ENCODE data around the gene CNN3. TPM values are rescaled to one million over a fixed set of nuclear protein-coding genes. Genes with fewer than 3 reads are reported as not detected.
A peak's percentile ranks its signal among the peaks of the same experiment; 100 is the strongest.

The CNN3 gene
- total RNA-seq, 2 donors from 2014 or later, result 82.2 to 124 TPM

DNA sequence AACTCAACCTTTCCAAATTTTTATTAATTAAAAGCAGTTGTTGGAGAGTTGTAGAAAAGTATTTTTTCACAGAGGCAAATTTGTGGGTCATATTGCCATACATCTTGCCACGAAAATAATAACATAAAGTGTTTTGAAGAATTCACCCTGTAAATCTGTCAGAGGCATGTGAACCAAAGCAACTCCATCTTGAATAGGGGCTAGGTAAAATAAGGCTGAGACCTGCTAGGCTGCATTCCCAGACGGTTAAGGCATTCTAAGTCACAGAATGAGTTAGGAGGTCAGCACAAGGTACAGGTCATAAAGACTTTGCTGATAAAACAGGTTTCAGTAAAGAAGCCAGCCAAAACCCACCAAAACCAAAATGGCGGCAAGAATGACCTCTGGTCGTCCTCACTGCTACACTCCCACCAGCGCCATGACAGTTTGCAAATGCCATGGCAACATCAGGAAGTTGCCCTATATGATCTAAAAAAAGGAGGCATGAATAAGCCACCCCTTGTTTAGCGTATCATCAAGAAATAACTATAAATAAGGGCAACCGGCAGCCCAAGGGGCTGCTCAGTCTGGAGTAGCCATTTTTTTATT, 4.4 kb upstream of the CNN3 start:
- no peak for DNase-seq (ENCODE audit: low spot score)
- no peak overlapping the region for H3K27ac ChIP-seq
- H3K4me1 ChIP-seq, result peaks cover 0 to 36% of the 10 kb centered on the region in 2 donors
- no peak overlapping the region for H3K4me3 ChIP-seq
- no peaks in the 10 kb centered on the region for H3K27me3 ChIP-seq
- TF ChIP-seq CTCF (IDR thresholded peaks at IDR 0.05), result no peak
- no peaks in the 10 kb centered on the region for H3K36me3 ChIP-seq
- H3K9me3 ChIP-seq, result no peaks in the 10 kb centered on the region

GRCh38 chr1:94929351-94930217, 2.7 kb upstream of the CNN3 start:
- TF ChIP-seq CTCF (IDR thresholded peaks at IDR 0.05), result no peak
- no peak for DNase-seq (ENCODE audit: low spot score)
- Histone ChIP-seq H3K9me3 (no peaks in the 10 kb centered on the region), H3K36me3 (no peaks in the 10 kb centered on the region), H3K27me3 (no peaks in the 10 kb centered on the region), H3K27ac (peak overlapping the region; percentile 97 to 99), H3K4me1 (peaks cover 0 to 39% of the 10 kb centered on the region in 2 donors), H3K4me3 (peak overlapping the region in 1 of 2 donors; percentile 84)

DNA sequence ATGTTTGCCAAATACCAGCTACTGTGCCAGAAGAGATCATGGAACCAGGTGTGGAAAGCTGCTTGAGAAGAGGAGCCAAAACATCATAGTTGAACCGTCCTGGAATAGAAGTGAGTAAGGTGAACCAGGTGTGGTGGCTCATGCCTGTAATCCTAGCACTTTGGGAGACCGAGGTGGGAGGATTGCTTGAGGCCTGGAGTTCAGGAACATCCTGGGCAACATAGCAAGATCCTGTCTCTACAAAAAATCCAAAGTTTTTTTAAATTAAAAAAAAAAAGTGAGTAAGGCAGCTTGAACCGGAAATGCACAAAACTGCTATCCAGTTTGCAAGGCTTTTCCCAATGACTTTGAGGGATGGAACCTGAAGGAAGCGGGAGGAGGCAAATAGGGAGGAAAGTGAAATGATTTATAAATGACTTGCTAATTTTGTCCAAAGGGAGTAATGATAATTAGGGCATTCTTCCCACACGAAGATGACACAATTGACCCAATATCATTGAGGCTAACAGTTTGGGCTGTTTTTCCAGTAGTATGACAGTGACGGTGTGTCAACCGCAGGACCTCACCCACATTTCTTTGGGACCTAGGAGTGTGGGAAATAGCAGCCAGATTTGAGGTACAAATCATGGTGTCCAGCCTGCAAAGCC, 1.5 kb upstream of the CNN3 start:
- peaks cover 0 to 51% of the 10 kb centered on the region in 2 donors for H3K4me1 ChIP-seq
- H3K4me3 ChIP-seq, result peak overlapping the region; percentile 66 to 84
- H3K27ac ChIP-seq, result peak overlapping the region; percentile 97 to 99
- DNase-seq (ENCODE audit: low spot score), result no peak
- no peaks in the 10 kb centered on the region for H3K9me3 ChIP-seq
- no peaks in the 10 kb centered on the region for H3K36me3 ChIP-seq
- H3K27me3 ChIP-seq, result no peaks in the 10 kb centered on the region
- TF ChIP-seq CTCF (IDR thresholded peaks at IDR 0.05), result no peak

- DNase-seq (ENCODE audit: low spot score), result no peak
- Histone ChIP-seq H3K9me3 (no peaks in the 10 kb centered on the region), H3K36me3 (no peaks in the 10 kb centered on the region), H3K27ac (peak overlapping the region; percentile 97 to 99), H3K4me3 (peak overlapping the region; percentile 66 to 84), H3K27me3 (no peaks in the 10 kb centered on the region), H3K4me1 (peaks cover 0 to 58% of the 10 kb centered on the region in 2 donors)
- no peak for TF ChIP-seq CTCF (IDR thresholded peaks at IDR 0.05)
These were observed 680 bp upstream of the CNN3 start for GRCh38 chr1:94927405-94928175.

GRCh38 chr1:94926126-94926914, 590 bp downstream of the CNN3 start:
- Histone ChIP-seq H3K36me3 (no peaks in the 10 kb centered on the region), H3K27ac (peak overlapping the region; percentile 97 to 99), H3K9me3 (no peaks in the 10 kb centered on the region), H3K4me1 (peaks cover 0 to 71% of the 10 kb centered on the region in 2 donors), H3K27me3 (no peaks in the 10 kb centered on the region), H3K4me3 (peak overlapping the region; percentile 66 to 84)
- no peak for DNase-seq (ENCODE audit: low spot score)
- TF ChIP-seq CTCF (IDR thresholded peaks at IDR 0.05), result peak; percentile 40 to 68
